Measurements from ENCODE around the gene HOOK1. TPM values are rescaled to one million over a fixed set of nuclear protein-coding genes. Genes with fewer than 3 reads are reported as not detected.
"Not testable (repeated sequence)": the region's sequence is repeated elsewhere in the genome, so short reads cannot be mapped to it uniquely, and the experiment has no call there.

Gene HOOK1
- total and polyA plus RNA-seq, 9 donors: 0.15 to 9.9 (median 1.5) TPM

DNA sequence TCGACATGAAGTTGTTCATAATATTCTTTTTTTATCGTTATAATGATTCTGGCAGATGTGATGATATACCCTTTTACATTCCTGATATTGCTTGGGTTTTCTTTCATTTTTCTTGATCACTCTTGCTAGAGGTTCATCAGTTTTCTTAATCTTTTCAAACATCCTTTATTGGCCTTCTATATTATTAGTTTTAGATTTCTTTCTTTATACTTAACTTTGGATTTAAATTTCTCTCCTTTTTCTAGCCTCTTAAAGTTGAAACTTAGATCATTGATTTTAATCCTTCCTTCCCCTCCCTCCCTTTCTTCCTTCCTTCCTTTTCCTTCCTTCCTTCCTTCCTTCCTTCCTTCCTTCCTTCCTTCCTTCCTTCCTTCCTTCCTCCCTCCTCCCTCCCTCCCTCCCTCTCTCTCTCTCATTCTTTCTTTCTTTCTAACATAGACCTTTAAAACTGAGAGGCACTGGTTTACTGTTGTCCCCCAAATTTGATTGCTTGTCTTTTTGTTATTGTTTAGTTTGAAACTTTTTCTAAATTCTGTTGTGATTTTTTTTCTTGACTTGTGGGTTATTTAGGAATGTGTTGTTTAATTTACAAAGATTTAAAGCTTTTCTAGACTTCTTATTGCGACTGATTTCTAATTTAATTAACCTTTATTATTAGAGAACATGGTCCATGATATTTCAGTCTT lies 31.6 kb downstream of the HOOK1 start:
- 90 to 96% (median 93%) methylated on average over 3 of the region's 3 CpGs for WGBS, 3 donors
- H3K27ac ChIP-seq: no peak overlapping the region
- H3K36me3 ChIP-seq: no peaks in the 10 kb centered on the region
- no peaks in the 10 kb centered on the region for H3K9me3 ChIP-seq
- H3K4me1 ChIP-seq (ENCODE audit: insufficient read depth): no peaks in the 10 kb centered on the region
- DNase-seq: no peak
- H3K4me3 ChIP-seq: no peak overlapping the region
- TF ChIP-seq POLR2A (IDR thresholded peaks at IDR 0.05): no peak
- H3K27me3 ChIP-seq: no peaks in the 10 kb centered on the region
- intact Hi-C loops (cut with DNase I): no loop called here

DNA sequence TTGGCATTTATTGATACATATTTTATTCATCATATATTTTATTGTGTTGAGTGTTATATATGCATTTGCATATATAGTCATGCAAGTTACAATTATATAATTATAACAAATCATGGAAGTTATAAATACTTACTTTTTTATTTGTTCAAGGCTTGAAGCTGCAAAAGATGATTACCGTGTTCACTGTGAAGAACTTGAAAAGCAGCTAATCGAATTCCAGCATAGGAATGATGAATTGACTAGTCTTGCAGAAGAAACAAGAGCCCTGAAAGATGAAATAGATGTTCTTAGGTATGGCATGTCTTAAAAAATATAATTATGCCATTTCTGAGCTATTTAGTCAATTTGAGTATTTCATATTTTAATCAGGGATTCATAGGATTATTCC lies 32.1 kb downstream of the HOOK1 start:
- Histone ChIP-seq H3K27me3 (no peaks in the 10 kb centered on the region), H3K36me3 (no peaks in the 10 kb centered on the region), H3K9me3 (no peaks in the 10 kb centered on the region), H3K4me1 (ENCODE audit: insufficient read depth) (no peaks in the 10 kb centered on the region), H3K27ac (no peak overlapping the region), H3K4me3 (no peak overlapping the region)
- 91 to 95% (median 93%) methylated on average over 2 of the region's 2 CpGs for WGBS, 3 donors
- TF ChIP-seq POLR2A (IDR thresholded peaks at IDR 0.05) (no peak), EP300 (IDR thresholded peaks at IDR 0.05) (no peak)
- TF ChIP-seq, protein P1, sequence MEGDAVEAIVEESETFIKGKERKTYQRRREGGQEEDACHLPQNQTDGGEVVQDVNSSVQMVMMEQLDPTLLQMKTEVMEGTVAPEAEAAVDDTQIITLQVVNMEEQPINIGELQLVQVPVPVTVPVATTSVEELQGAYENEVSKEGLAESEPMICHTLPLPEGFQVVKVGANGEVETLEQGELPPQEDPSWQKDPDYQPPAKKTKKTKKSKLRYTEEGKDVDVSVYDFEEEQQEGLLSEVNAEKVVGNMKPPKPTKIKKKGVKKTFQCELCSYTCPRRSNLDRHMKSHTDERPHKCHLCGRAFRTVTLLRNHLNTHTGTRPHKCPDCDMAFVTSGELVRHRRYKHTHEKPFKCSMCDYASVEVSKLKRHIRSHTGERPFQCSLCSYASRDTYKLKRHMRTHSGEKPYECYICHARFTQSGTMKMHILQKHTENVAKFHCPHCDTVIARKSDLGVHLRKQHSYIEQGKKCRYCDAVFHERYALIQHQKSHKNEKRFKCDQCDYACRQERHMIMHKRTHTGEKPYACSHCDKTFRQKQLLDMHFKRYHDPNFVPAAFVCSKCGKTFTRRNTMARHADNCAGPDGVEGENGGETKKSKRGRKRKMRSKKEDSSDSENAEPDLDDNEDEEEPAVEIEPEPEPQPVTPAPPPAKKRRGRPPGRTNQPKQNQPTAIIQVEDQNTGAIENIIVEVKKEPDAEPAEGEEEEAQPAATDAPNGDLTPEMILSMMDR (IDR thresholded peaks at IDR 0.05): no peak
- intact Hi-C loops (cut with DNase I): no loop called here
- no peak for DNase-seq

DNA sequence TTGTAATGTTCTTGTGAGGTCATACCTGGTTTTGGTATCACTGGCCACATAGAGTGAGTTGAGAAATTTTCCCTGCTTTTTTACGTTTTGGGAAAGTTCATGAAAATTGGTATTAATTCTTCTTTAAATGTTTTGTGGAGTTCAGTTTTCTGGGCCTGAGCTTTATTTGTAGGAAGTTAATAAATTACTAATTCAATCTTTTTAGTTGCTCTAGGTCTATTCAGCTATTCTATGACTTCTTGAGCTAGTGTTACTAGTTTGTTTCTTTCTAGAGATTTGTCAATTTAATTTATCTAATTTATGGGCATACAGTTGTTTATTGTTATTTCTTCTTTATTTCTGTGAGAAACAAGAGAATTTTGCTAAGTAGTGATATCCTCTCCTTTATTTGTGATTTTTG lies 37.4 kb downstream of the HOOK1 start:
- intact Hi-C loops (cut with DNase I): no loop called here
- Histone ChIP-seq H3K4me3 (no peak overlapping the region), H3K27ac (no peak overlapping the region), H3K27me3 (no peaks in the 10 kb centered on the region), H3K4me1 (ENCODE audit: insufficient read depth) (no peaks in the 10 kb centered on the region), H3K9me3 (peaks cover 0 to 3% of the 10 kb centered on the region in 2 donors), H3K36me3 (no peaks in the 10 kb centered on the region)
- WGBS, 3 donors: 73 to 85% (median 83%) methylated on average over 1 of the region's 1 CpG
- no peak for DNase-seq
- TF ChIP-seq, protein P1 (IDR thresholded peaks at IDR 0.05): no peak
- no peak for TF ChIP-seq EP300 (IDR thresholded peaks at IDR 0.05)
- TF ChIP-seq POLR2A (IDR thresholded peaks at IDR 0.05): no peak

DNA sequence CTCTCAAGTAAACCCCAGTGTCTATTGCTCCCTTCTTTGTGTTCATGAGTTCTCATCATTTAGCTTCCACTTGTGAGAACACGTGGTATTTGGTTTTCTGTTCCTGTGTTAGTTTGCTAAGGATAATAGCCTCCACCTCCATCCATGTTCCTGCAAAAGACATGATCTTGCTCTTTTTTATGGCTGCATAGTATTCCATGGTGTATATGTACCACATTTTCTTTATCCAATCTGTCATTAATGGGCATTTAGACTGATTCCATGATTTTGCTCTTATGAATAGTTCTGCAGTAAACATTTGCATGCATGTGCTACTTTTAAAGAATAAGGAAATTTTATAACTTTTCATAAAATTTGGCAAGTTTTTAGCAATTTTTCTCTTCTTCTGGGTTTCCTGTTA lies 40.5 kb downstream of the HOOK1 start:
- 95 to 100% (median 97%) methylated on average over 1 of the region's 1 CpG for WGBS, 3 donors
- intact Hi-C loops (cut with DNase I); H3K9me3 ChIP-seq; H3K4me3 ChIP-seq; H3K27me3 ChIP-seq; H3K36me3 ChIP-seq; H3K4me1 ChIP-seq (ENCODE audit: insufficient read depth); DNase-seq; H3K27ac ChIP-seq: not testable (repeated sequence)

DNA sequence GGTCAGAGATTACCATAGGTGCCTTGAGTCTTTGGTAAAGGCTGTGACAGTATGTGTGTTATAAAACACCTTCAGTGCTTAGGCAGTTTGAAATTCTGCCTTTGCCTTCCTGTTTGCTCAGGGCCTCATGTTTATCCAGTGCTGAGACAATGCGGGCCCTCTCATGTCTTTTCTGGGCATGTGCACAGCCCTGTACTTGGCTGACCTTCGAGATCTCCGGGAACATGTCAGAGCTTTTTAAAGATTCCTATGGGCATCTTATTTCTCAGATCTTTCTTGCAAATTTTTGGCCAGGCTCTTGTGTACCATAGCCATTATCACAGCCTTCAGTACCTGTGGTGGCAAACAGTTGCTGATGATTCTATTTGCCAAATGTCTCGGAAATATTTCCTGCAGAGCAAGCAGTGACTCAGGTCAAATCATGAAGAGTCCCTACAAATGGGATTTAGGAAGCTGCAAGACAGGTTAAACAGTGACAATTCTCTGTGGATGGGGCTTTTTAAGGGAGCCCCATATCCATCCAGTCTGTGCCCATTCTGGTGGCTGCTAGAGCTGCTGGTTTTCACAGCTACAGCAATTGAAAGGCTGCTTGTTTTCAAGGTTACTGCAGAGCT lies 42.1 kb downstream of the HOOK1 start:
- H3K36me3 ChIP-seq: no peaks in the 10 kb centered on the region
- no peak for DNase-seq
- H3K4me3 ChIP-seq: no peak overlapping the region
- TF ChIP-seq, protein P1 (IDR thresholded peaks at IDR 0.05): no peak
- no peaks in the 10 kb centered on the region for H3K4me1 ChIP-seq (ENCODE audit: insufficient read depth)
- 74 to 85% (median 84%) methylated on average over 4 of the region's 4 CpGs for WGBS, 3 donors
- intact Hi-C loops (cut with DNase I): no loop called here
- no peak overlapping the region for H3K27ac ChIP-seq
- no peaks in the 10 kb centered on the region for H3K27me3 ChIP-seq
- peaks cover 0 to 3% of the 10 kb centered on the region in 2 donors for H3K9me3 ChIP-seq
